ENCODE results near the gene LACTB.
A peak's percentile ranks its signal among the peaks of the same experiment; 100 is the strongest.

The LACTB gene

GRCh38 chr15:63111481-63111880 is 10.2 kb upstream of the LACTB start:
- H3K4me3 ChIP-seq (replicated peaks; ENCODE audit: insufficient read depth, low read length), result no peak overlapping the region
- TF ChIP-seq SPI1 (IDR thresholded peaks at IDR 0.05; ENCODE audit: borderline replicate concordance, low read depth), result peak; percentile 36; the same call in 1 of the 2 replicates
- no peak for TF ChIP-seq CTCF (IDR thresholded peaks at IDR 0.05; ENCODE audit: insufficient read depth, low read length)
- no peak for DNase-seq (ENCODE audit: low read depth in 1 of 2, low spot score in 1 of 2)
- H3K27ac ChIP-seq (replicated peaks), result no peak overlapping the region
- no peaks in the 10 kb centered on the region for H3K27me3 ChIP-seq (ENCODE audit: insufficient read depth, poor library complexity, severe bottlenecking)

GRCh38 chr15:63112871-63113270 is 8.8 kb upstream of the LACTB start:
- Histone ChIP-seq H3K4me3 (replicated peaks; ENCODE audit: insufficient read depth, low read length) (no peak overlapping the region), H3K27ac (replicated peaks) (no peak overlapping the region), H3K27me3 (ENCODE audit: insufficient read depth, poor library complexity, severe bottlenecking) (no peaks in the 10 kb centered on the region)
- TF ChIP-seq POLR2AphosphoS5 (IDR thresholded peaks at IDR 0.05; ENCODE audit: low read depth) (no peak), GABPA (IDR thresholded peaks at IDR 0.05; ENCODE audit: low read depth) (no peak), REST (IDR thresholded peaks at IDR 0.05; ENCODE audit: insufficient replicate concordance, low read depth) (no peak), CTCF (IDR thresholded peaks at IDR 0.05; ENCODE audit: insufficient read depth, low read length) (no peak), SPI1 (IDR thresholded peaks at IDR 0.05; ENCODE audit: borderline replicate concordance, low read depth) (no peak)
- DNase-seq (ENCODE audit: low read depth in 1 of 2, low spot score in 1 of 2), result no peak

- Histone ChIP-seq H3K4me3 (replicated peaks; ENCODE audit: insufficient read depth, low read length) (no peak overlapping the region), H3K27ac (replicated peaks) (no peak overlapping the region), H3K27me3 (ENCODE audit: insufficient read depth, poor library complexity, severe bottlenecking) (no peaks in the 10 kb centered on the region)
- DNase-seq (ENCODE audit: low read depth in 1 of 2, low spot score in 1 of 2), result no peak
- TF ChIP-seq SPI1 (IDR thresholded peaks at IDR 0.05; ENCODE audit: borderline replicate concordance, low read depth), result no peak
- no peak for TF ChIP-seq REST (IDR thresholded peaks at IDR 0.05; ENCODE audit: insufficient replicate concordance, low read depth)
- TF ChIP-seq CTCF (IDR thresholded peaks at IDR 0.05; ENCODE audit: insufficient read depth, low read length), result no peak
- no peak for TF ChIP-seq GABPA (IDR thresholded peaks at IDR 0.05; ENCODE audit: low read depth)
- no peak for TF ChIP-seq POLR2AphosphoS5 (IDR thresholded peaks at IDR 0.05; ENCODE audit: low read depth)
These were observed 7.2 kb upstream of the LACTB start for GRCh38 chr15:63114465-63114864.

GRCh38 chr15:63118854-63119253 is 2.8 kb upstream of the LACTB start:
- Histone ChIP-seq H3K27me3 (ENCODE audit: insufficient read depth, poor library complexity, severe bottlenecking) (no peaks in the 10 kb centered on the region), H3K4me3 (replicated peaks; ENCODE audit: insufficient read depth, low read length) (no peak overlapping the region), H3K27ac (replicated peaks) (no peak overlapping the region)
- no peak for DNase-seq (ENCODE audit: low read depth in 1 of 2, low spot score in 1 of 2)
- TF ChIP-seq SPI1 (IDR thresholded peaks at IDR 0.05; ENCODE audit: borderline replicate concordance, low read depth), result no peak
- TF ChIP-seq POLR2AphosphoS5 (IDR thresholded peaks at IDR 0.05; ENCODE audit: low read depth), result no peak
- TF ChIP-seq CTCF (IDR thresholded peaks at IDR 0.05; ENCODE audit: insufficient read depth, low read length), result no peak

Measured in HL-60 (cell line).